Stimulated activated CD8-positive, alpha-beta memory T cell treated with anti-CD3 and anti-CD28 coated beads, Interleukin-12 subunit alpha, Interleukin-12 subunit beta, amount 100 ng/mL, for 1 hour (primary cell): ENCODE measurements around the gene ESCO1.

Experiments
- DNase-seq: peaks from one replicate; pipeline ENCODE4 v3.0.0-alpha.2; 2020; ENCODE audit warnings: low read depth

ESCO1 gene

GRCh38 chr18:21486905-21487437 is 113.5 kb downstream of the ESCO1 start:
- DNase-seq, result no peak

- DNase-seq, result no peak
These were observed 115.5 kb downstream of the ESCO1 start for GRCh38 chr18:21484851-21485636.

GRCh38 chr18:21483051-21483450 is 117.5 kb downstream of the ESCO1 start:
- no peak for DNase-seq

DNA sequence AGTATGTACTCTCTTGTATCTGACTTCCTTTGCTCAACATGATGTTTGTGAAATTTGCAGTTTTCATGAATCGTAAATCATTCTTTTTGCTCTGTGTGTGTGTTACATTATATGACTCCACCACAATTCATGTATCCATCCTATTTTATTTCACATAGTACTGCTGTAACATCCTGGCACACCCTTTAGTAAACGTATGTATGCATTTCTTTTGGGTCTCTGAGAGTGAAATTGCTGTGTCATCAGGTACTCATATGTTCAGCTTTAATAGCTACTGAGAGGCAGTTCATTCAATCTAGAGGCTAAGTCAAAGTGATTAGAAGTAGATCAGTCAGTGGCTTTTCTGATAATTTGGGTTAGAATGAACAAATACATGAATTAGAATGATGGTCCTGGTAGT is 118.8 kb downstream of the ESCO1 start:
- no peak for DNase-seq

GRCh38 chr18:21479721-21480120 is 120.8 kb downstream of the ESCO1 start:
- no peak for DNase-seq
